LNCaP clone FGC (cell line): Measurements from ENCODE around the gene ARFGEF2.
A peak's percentile ranks its signal among the peaks of the same experiment; 100 is the strongest.

Experiments
- DNase-seq: peaks from one replicate; pipeline ENCODE4 v3.0.0-alpha.2; 2011; ENCODE audit warnings: low read depth
- H3K4me3 ChIP-seq: 2 replicates; pipeline ENCODE4 v1.5.1; 2011; ENCODE audit warnings: mild to moderate bottlenecking, low read depth, low read length, control low read depth
- CTCF ChIP-seq: IDR thresholded peaks from 2 replicates; pipeline ENCODE4 v1.5.1; 2012; ENCODE audit warnings: mild to moderate bottlenecking; ENCODE audit not compliant: control insufficient read depth, insufficient read depth; ENCODE audit errors: extremely low read depth

Gene ARFGEF2

DNA sequence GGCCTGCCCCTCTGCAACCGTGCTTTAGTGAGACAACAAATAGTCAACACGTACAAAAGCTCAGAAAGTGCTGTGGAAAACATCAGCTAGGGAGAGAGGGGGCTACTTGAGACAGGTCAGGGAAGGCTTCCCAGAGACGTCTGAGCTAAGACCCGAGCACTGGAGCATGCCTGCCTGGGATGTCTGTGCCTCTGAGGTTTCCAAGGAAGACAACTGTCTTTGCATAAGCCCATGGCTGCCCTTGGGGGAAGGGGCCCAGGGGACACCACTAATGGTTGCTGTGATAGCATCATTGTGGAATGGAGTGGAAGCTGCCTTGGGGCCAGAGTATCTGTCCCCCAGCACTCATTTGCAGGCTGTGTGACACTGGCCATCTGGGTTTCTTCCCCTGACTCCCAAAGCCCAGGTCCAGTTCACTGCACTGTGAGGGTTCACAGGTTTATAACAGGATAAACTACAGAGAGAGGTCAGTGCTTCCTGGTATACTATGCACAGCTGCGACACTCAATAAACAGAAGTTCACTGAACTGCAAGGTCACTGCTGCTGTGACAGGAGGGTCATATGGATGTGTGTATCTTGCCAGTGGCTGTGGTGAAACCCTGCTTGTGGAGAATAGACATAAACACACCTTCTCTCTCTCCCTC, 1.5 kb upstream of the ARFGEF2 start:
- no peak for TF ChIP-seq CTCF
- no peak overlapping the region for H3K4me3 ChIP-seq
- DNase-seq, result no peak

- no peak for DNase-seq
- H3K4me3 ChIP-seq, result peak overlapping the region; percentile 97
- TF ChIP-seq CTCF, result no peak
These were observed 864 bp upstream of the ARFGEF2 start for GRCh38 chr20:48920527-48921167.

- 0 out of 2 replicates have a peak, but pooled peaks have one; percentile 6 for TF ChIP-seq CTCF
- H3K4me3 ChIP-seq, result peak overlapping the region; percentile 97
- no peak for DNase-seq
These were observed 641 bp downstream of the ARFGEF2 start for GRCh38 chr20:48921883-48922820.

GRCh38 chr20:48923149-48923718, 1.7 kb downstream of the ARFGEF2 start:
- TF ChIP-seq CTCF, result no peak
- no peak for DNase-seq
- H3K4me3 ChIP-seq, result peak overlapping the region; percentile 97

GRCh38 chr20:48924756-48925109, 3.2 kb downstream of the ARFGEF2 start:
- H3K4me3 ChIP-seq, result no peak overlapping the region
- TF ChIP-seq CTCF, result no peak
- DNase-seq, result no peak

DNA sequence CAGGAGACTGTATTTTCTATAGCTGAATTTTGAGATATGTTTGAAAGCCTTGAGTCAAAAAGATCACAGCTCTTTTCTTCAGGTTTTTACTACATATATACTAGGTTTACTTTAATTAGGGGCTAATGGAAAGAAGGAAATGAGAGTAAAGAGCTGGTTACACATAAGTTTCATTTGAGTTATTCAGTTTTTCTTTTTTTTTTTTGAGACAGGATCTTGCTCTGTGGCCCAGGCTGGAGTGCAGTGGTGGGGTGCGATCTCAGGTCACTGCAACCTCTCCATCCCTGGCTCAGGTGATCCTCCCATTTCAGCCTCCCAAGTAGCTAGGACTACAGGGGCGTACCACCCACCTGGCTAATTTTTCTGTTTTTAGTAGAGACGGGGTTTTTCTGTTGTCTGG, 4.8 kb downstream of the ARFGEF2 start:
- no peak overlapping the region for H3K4me3 ChIP-seq
- DNase-seq, result no peak
- TF ChIP-seq CTCF, result no peak
